ENCODE measurements around the gene GPN2. TPM values are rescaled to one million over a fixed set of nuclear protein-coding genes. Genes with fewer than 3 reads are reported as not detected.
A peak's percentile ranks its signal among the peaks of the same experiment; 100 is the strongest.

Gene GPN2
- total RNA-seq, 1 donor from 2014 or later = 33.4 TPM

DNA sequence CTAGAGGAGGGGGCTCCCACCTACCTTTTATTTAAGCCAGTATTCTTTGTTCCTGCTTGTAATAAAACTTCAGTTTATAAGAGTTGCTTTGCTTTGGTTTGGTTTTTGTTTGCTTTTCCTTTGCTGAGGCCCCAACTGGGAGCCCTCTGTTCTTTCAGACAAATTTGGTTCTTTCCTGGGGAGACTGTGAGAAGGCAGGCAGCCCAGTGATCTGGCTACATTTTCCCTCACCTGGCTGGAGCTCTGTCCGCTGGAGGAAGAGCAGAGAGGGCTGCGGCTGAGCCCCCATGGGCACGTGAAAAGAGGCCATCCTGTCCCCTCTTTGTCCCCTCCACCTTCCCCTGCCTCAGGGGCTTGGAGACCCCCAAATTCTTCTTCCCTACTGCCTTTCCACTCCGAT lies 34.4 kb downstream of the GPN2 start:
- TF ChIP-seq, protein P1, sequence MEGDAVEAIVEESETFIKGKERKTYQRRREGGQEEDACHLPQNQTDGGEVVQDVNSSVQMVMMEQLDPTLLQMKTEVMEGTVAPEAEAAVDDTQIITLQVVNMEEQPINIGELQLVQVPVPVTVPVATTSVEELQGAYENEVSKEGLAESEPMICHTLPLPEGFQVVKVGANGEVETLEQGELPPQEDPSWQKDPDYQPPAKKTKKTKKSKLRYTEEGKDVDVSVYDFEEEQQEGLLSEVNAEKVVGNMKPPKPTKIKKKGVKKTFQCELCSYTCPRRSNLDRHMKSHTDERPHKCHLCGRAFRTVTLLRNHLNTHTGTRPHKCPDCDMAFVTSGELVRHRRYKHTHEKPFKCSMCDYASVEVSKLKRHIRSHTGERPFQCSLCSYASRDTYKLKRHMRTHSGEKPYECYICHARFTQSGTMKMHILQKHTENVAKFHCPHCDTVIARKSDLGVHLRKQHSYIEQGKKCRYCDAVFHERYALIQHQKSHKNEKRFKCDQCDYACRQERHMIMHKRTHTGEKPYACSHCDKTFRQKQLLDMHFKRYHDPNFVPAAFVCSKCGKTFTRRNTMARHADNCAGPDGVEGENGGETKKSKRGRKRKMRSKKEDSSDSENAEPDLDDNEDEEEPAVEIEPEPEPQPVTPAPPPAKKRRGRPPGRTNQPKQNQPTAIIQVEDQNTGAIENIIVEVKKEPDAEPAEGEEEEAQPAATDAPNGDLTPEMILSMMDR (IDR thresholded peaks at IDR 0.05; ENCODE audit: unreplicated experiment) = no peak
- H3K4me1 Mint-ChIP-seq = peaks cover 11% of the 10 kb centered on the region
- peaks cover 32% of the 10 kb centered on the region for H3K36me3 Mint-ChIP-seq
- DNase-seq (ENCODE audit: low spot score in 2 of 2, unreplicated experiment in 2 of 2) = no peak
- no peaks in the 10 kb centered on the region for H3K9me3 Mint-ChIP-seq
- H3K27me3 Mint-ChIP-seq (ENCODE audit: low read depth) = no peaks in the 10 kb centered on the region
- H3K27ac Mint-ChIP-seq = peak overlapping the region; percentile 32
- H3K4me3 Mint-ChIP-seq = no peak overlapping the region

DNA sequence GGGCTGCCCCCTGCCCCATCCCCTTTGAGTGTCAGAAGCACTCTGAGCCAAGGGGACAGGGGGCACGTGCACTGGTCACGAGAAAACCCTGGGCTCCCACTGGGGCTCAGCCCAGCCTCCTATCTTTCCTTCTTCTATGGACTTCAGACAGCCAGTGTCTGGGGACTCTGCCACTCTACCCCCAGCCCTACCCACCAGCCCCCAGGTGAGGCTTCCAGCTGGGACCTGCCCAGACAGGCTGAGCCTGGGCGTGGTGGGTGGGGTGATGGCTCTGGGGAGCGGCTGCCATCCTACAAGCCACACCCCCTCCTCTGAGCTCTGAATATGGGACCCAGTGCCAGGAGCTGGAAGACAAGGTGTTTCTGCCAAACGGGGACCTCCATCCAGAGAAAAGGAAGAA lies 35.2 kb downstream of the GPN2 start:
- TF ChIP-seq, protein P1 (IDR thresholded peaks at IDR 0.05; ENCODE audit: unreplicated experiment) = no peak
- H3K4me1 Mint-ChIP-seq = peaks cover 11% of the 10 kb centered on the region

DNA sequence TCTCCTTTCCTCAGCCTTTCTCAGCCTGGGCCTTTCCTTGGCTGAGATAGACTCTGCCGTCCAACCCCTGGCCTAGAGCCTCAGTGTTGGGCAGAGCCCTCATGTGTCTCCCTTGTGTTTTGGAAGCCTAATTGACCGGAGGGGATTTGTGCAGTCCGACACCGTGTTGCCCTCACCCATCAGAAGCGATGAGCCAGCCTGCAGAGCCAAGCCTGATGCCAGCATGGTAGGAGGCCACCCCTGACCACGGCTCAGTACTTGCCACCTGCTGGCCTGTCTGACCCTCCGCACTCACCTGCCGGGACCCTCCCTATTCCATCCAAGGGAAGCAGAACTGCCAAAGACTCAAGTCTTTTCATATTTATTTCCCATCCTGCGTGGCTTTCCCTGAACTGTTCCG lies 36.5 kb downstream of the GPN2 start:
- Mint-ChIP-seq H3K4me3 (no peak overlapping the region), H3K27me3 (ENCODE audit: low read depth) (no peaks in the 10 kb centered on the region), H3K27ac (no peak overlapping the region), H3K4me1 (peaks cover 11% of the 10 kb centered on the region), H3K9me3 (no peaks in the 10 kb centered on the region), H3K36me3 (peaks cover 42% of the 10 kb centered on the region)
- TF ChIP-seq, protein P1 (IDR thresholded peaks at IDR 0.05; ENCODE audit: unreplicated experiment) = no peak
- no peak for DNase-seq (ENCODE audit: low spot score in 2 of 2, unreplicated experiment in 2 of 2)

More for the DNA sequence above, 35.2 kb downstream of the GPN2 start:
- H3K27me3 Mint-ChIP-seq (ENCODE audit: low read depth) = no peaks in the 10 kb centered on the region
- H3K27ac Mint-ChIP-seq = peak overlapping the region; percentile 25
- no peak for DNase-seq (ENCODE audit: low spot score in 2 of 2, unreplicated experiment in 2 of 2)
- H3K9me3 Mint-ChIP-seq = no peaks in the 10 kb centered on the region
- H3K36me3 Mint-ChIP-seq = peaks cover 38% of the 10 kb centered on the region
- no peak overlapping the region for H3K4me3 Mint-ChIP-seq

DNA sequence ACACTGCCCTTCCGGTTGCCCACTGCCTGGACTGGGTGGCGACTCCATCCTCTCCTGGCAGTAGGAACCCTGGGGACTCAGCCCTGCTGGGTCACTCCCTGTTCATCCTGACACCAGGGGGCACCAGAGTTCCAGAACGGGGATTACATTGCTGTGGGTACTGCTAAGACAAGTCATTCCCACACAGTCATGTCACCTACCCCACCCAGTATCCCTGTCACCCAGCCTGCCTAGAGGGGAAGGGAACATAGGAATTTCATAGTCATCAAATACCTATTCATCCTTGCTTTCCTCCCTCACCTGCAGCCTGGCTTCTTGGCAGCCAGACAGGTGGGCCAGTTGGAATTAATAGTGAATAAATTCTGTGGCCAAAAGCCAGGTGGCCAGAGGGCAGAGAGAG lies 36.9 kb downstream of the GPN2 start:
- TF ChIP-seq, protein P1 (IDR thresholded peaks at IDR 0.05; ENCODE audit: unreplicated experiment) = peak; percentile 61
- H3K27ac Mint-ChIP-seq = no peak overlapping the region
- no peaks in the 10 kb centered on the region for H3K27me3 Mint-ChIP-seq (ENCODE audit: low read depth)
- H3K4me1 Mint-ChIP-seq = peaks cover 11% of the 10 kb centered on the region
- H3K9me3 Mint-ChIP-seq = no peaks in the 10 kb centered on the region
- DNase-seq (ENCODE audit: low spot score in 2 of 2, unreplicated experiment in 2 of 2) = peak; percentile 63 to 84
- H3K4me3 Mint-ChIP-seq = no peak overlapping the region
- H3K36me3 Mint-ChIP-seq = peaks cover 43% of the 10 kb centered on the region

DNA sequence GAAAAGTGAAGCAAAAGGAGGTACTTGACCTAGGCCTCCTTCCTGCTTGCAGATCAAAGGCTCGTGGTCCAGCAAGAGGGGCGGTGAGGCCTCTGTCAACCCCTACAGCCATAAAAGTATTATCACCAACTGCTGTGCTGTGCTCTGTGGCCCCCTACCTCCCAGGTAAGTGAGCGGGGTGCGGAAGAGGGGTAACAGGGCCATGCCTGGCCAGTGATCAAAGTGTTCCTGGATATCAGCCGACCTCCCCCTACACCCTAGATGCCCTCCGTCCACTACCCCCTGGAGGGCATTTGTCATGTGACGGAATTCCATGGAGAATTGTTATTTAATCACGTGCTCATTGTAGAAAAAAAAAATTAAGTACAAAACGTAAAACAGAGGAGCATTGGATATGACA lies 37.4 kb downstream of the GPN2 start:
- H3K27me3 Mint-ChIP-seq (ENCODE audit: low read depth) = no peaks in the 10 kb centered on the region
- no peak overlapping the region for H3K27ac Mint-ChIP-seq
- H3K4me1 Mint-ChIP-seq = peaks cover 11% of the 10 kb centered on the region
- no peak for DNase-seq (ENCODE audit: low spot score in 2 of 2, unreplicated experiment in 2 of 2)
- TF ChIP-seq, protein P1 (IDR thresholded peaks at IDR 0.05; ENCODE audit: unreplicated experiment) = no peak
- peaks cover 45% of the 10 kb centered on the region for H3K36me3 Mint-ChIP-seq
- no peaks in the 10 kb centered on the region for H3K9me3 Mint-ChIP-seq
- H3K4me3 Mint-ChIP-seq = no peak overlapping the region

DNA sequence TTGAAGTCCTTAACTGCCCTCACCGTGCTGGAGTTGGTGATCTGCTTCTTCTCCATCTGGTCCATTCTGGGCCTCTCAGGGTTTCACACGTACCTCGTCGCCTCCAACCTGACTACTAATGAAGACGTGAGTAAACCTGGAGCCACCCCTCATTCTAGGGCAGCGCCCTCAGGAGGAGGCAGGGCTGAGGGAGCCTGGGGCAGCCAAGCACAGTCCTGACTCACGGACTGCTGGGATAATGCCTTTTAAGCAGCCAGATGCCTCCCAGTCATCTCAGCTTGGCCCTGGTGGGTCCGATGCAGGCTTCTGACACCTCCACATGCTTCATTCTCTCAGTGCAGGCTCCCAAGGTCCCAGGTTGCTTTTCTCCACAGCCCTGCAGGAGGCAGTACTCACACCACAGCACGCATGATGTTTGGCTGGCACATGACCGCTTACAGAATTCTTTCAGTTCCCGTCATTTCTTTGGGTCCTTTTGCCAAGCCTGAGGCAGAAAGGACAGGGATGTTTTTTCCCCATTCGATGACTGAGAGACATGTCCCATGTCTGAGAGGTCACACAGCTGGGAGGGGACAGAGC lies 38.9 kb downstream of the GPN2 start:
- H3K27ac Mint-ChIP-seq = no peak overlapping the region
- H3K4me3 Mint-ChIP-seq = no peak overlapping the region
- peaks cover 53% of the 10 kb centered on the region for H3K36me3 Mint-ChIP-seq
- H3K4me1 Mint-ChIP-seq = peaks cover 3% of the 10 kb centered on the region
- no peak for DNase-seq (ENCODE audit: low spot score in 2 of 2, unreplicated experiment in 2 of 2)
- TF ChIP-seq, protein P1 (IDR thresholded peaks at IDR 0.05; ENCODE audit: unreplicated experiment) = no peak
- H3K27me3 Mint-ChIP-seq (ENCODE audit: low read depth) = no peaks in the 10 kb centered on the region
- H3K9me3 Mint-ChIP-seq = no peaks in the 10 kb centered on the region
